ENCODE measurements around the gene DIP2C.

DIP2C gene

GRCh38 chr10:627032-627992, 62.2 kb downstream of the DIP2C start:
- TF ChIP-seq CTCF (IDR thresholded peaks at IDR 0.05) = no peak

- no peak for TF ChIP-seq CTCF (IDR thresholded peaks at IDR 0.05)
Observed at GRCh38 chr10:625751-626711, 63.4 kb downstream of the DIP2C start.

DNA sequence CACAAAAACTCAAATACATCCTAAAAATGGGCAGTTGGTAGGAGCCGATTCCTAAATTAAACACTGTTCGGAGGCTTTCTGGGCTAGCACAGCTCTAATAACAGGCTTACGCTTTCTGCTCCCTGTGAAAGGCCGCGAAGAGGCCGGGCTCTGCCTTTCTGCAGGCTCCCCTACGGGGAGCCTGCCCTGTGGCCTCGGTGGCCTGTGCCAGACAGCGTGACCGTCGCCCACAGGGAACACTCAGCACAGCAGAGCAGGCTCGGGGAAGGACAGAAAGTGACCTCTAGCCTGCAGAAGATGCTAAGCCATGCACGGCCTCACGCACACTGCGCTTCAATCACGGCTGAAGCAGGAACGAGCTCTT, 64.2 kb downstream of the DIP2C start:
- no peak for TF ChIP-seq CTCF (IDR thresholded peaks at IDR 0.05)

DNA sequence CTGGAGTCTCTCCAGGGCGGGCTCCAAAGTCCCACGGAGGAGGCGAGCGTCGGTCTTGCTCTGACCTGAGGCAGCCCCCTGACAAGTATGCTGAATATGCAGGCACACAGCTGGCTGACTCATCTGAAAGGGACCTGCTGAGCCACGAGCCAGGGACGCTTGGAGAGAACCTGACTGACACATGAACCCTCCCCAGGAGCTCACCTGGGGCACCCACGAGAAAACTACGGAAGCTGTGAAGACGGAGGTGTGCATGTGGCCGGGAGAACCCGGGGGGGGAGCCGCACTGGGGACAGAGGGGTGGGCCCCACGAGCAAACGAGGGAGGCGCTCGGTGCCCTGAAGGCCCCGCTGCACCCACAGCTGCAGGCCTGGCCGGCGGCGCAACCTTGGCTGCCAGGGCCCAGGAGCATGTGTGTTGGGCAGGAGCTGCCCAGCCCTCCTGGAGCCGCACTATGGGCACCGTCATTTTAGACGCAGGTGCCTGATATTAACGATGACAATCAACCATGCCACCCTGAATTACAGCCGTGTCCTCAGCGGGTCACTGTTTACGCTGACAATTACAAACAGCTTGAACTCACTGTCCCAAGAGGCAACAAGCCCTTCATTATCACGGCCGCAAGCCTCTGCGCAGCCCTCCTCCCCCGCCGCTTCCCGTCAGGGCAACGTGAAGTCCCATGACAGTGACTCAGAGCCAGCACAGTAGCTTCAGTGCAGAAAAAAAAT, 64.7 kb downstream of the DIP2C start:
- no peak for TF ChIP-seq CTCF (IDR thresholded peaks at IDR 0.05)

DNA sequence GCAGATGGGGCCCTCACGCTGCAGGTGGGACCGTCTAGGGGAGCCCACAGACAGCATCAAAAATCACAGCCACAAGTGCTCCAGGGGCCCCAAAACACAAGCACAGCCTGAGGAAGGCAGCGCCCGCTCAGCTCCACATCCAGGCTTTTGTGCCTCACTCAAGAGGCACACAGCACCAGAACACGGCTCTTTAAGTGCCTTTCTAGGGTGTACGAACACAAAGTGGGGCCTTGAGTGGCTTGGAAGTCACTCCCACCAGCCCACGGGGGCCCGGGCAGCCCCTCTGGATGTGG, 65.2 kb downstream of the DIP2C start:
- no peak for TF ChIP-seq CTCF (IDR thresholded peaks at IDR 0.05)

DNA sequence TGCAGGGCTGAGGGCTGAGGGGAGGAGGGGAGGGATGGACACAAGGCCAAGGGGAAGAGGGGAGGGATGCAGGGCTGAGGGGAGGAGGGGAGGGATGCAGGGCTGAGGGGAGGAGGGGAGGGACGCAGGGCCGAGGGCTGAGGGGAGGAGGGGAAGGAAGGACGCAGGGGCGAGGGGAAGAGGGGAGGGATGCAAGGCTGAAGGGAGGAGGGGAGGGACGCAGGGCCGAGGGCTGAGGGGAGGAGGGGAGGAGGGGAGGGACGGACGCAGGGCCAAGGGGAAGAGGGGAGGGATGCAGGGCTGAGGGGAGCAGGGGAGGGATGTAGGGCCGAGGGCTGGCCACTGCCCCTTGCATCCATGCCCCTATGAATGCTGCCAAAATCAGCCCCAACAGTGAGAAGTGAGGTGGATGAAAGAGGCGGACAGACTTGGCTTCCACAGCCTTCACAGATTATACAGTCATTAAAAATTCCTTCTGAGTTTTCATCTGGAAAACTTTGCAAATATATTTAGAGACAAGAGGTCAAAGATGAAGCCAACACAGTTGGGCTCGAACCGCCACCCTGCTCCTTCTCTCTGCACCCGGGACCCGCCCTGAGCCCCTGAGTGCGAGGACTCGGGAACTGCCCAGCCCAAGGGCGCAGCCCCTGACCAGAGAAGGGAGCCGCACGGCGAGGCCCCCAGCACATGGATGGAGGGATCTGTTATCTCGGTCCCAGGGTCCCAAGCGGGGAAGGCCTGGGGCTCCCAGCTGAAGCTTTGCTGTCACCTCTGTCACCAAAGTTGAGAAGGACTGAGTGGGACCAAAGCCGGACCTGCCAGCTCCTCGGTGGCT, 65.8 kb downstream of the DIP2C start:
- TF ChIP-seq CTCF (IDR thresholded peaks at IDR 0.05) = no peak

All from LNCAP (cell line).